Measurements from ENCODE around the gene CELSR1.

The CELSR1 gene

DNA sequence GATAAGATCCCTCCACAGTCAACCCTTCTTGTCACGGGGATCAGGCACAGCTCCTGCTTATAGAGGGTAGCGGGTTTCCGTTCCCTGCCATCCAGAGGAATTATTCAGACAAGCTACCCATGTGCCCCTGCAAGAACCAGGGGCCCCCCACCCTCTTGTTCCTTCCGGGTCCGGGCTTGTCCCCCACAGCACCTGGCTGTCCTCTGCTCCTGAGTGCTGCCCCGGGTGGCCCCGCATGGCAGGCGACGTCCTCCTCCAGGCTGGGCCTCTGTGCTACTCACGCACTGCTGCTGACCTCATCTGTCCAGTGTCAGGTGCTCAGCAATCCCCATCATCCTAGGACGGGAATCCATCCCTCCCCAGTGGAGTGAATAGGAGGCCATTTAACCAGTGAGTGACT is 24.7 kb downstream of the CELSR1 start:
- Histone ChIP-seq H3K4me1 (ENCODE audit: low read length) (peaks cover 5% of the 10 kb centered on the region; the same call in 1 of the 2 replicates), H3K9me3 (ENCODE audit: insufficient read depth, low read length) (no peaks in the 10 kb centered on the region), H4K20me1 (ENCODE audit: insufficient read depth, low read length) (peaks cover 8% of the 10 kb centered on the region; the same call in 1 of the 2 replicates), H3K9ac (ENCODE audit: low read length) (no peak overlapping the region), H3K27ac (ENCODE audit: low read length) (no peak overlapping the region), H3K79me2 (ENCODE audit: low read length) (no peaks in the 10 kb centered on the region), H2AFZ (ENCODE audit: low read depth, low read length) (no peak overlapping the region), H3K4me3 (ENCODE audit: low read length) (no peak overlapping the region), H3K36me3 (replicated peaks; ENCODE audit: low read depth, low read length) (no peaks in the 10 kb centered on the region), H3K4me2 (ENCODE audit: low read length) (no peak overlapping the region), H3K27me3 (ENCODE audit: low read depth, low read length) (peaks cover 40% of the 10 kb centered on the region)
- TF ChIP-seq EZH2phosphoT487 (IDR thresholded peaks at IDR 0.05; ENCODE audit: low read depth), result no peak

DNA sequence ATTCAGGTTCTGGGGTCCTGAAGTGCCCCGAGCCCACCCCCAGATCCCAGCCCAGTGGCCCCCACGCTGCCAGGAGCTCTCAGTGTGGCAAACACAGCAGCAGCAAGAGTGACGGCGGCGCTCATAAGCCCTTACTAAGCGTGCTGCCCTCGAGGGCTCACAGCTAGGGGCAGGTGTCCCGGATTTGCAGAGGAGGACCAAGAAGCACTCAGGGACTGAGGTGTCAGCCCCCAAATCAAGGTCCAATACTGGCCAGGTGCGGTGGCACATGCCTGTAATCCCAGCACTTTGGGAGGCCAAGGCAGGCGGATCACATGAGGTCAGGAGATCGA is 25.4 kb downstream of the CELSR1 start:
- TF ChIP-seq, protein P1, sequence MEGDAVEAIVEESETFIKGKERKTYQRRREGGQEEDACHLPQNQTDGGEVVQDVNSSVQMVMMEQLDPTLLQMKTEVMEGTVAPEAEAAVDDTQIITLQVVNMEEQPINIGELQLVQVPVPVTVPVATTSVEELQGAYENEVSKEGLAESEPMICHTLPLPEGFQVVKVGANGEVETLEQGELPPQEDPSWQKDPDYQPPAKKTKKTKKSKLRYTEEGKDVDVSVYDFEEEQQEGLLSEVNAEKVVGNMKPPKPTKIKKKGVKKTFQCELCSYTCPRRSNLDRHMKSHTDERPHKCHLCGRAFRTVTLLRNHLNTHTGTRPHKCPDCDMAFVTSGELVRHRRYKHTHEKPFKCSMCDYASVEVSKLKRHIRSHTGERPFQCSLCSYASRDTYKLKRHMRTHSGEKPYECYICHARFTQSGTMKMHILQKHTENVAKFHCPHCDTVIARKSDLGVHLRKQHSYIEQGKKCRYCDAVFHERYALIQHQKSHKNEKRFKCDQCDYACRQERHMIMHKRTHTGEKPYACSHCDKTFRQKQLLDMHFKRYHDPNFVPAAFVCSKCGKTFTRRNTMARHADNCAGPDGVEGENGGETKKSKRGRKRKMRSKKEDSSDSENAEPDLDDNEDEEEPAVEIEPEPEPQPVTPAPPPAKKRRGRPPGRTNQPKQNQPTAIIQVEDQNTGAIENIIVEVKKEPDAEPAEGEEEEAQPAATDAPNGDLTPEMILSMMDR (IDR thresholded peaks at IDR 0.05; ENCODE audit: low read depth, low read length), result no peak
- no peak for TF ChIP-seq EZH2phosphoT487 (IDR thresholded peaks at IDR 0.05; ENCODE audit: low read depth)

DNA sequence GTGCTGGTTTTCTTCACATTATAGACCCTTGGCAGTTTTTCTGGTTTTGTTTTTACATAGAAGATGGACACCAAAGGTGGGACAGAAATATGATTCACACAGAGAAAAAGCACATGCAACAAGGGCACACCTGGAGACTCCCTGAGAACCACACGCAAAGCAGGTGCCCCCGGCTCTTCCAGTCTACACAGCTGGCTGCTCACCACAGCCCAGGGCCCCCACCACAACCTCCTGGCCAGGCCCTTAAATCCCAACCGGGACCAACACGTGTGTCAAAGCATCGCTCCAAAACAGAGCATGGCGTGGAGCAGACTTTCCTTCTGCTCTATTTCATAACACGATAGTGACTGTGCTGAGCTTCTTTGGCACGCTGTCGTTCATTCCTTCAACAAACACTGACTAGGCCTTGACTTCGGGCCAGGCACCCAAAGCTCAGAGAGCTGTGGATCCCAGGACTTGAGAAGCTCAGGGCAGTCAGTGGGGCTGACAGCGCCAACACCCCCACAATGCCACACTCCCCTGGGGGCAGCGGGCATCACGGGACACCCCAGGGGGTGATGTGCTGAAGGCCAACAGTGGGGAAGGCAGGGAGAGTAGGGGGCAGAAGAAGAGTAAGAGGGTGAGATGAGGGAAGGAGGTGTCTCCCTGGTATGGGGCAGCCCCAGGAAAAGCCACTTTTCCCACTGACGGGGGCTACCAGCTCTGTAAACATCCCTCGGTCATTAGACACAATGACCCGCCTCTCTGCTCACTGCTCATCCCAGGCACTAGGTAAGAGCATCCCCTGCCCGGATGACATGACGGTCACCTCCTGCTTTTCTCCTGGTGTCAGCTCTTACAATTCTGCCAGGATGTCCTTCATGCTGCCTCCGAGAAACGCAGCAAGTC is 26.0 kb downstream of the CELSR1 start:
- Histone ChIP-seq H3K9ac (ENCODE audit: low read length) (no peak overlapping the region), H3K27ac (ENCODE audit: low read length) (no peak overlapping the region), H4K20me1 (ENCODE audit: insufficient read depth, low read length) (peaks cover 11% of the 10 kb centered on the region; the same call in 1 of the 2 replicates), H3K4me3 (ENCODE audit: low read length) (no peak overlapping the region), H2AFZ (ENCODE audit: low read depth, low read length) (no peak overlapping the region), H3K4me2 (ENCODE audit: low read length) (no peak overlapping the region), H3K27me3 (ENCODE audit: low read depth, low read length) (peaks cover 53% of the 10 kb centered on the region), H3K9me3 (ENCODE audit: insufficient read depth, low read length) (no peaks in the 10 kb centered on the region), H3K79me2 (ENCODE audit: low read length) (no peaks in the 10 kb centered on the region), H3K4me1 (ENCODE audit: low read length) (peaks cover 8% of the 10 kb centered on the region), H3K36me3 (replicated peaks; ENCODE audit: low read depth, low read length) (no peaks in the 10 kb centered on the region)
- TF ChIP-seq EZH2phosphoT487 (IDR thresholded peaks at IDR 0.05; ENCODE audit: low read depth), result no peak
- TF ChIP-seq, protein P1 (IDR thresholded peaks at IDR 0.05; ENCODE audit: low read depth, low read length), result no peak

More for the DNA sequence above, 25.4 kb downstream of the CELSR1 start:
- Histone ChIP-seq H3K36me3 (replicated peaks; ENCODE audit: low read depth, low read length) (no peaks in the 10 kb centered on the region), H4K20me1 (ENCODE audit: insufficient read depth, low read length) (peaks cover 8% of the 10 kb centered on the region; the same call in 1 of the 2 replicates), H3K4me2 (ENCODE audit: low read length) (no peak overlapping the region), H3K4me3 (ENCODE audit: low read length) (no peak overlapping the region), H3K79me2 (ENCODE audit: low read length) (no peaks in the 10 kb centered on the region), H3K9ac (ENCODE audit: low read length) (no peak overlapping the region), H2AFZ (ENCODE audit: low read depth, low read length) (no peak overlapping the region), H3K27me3 (ENCODE audit: low read depth, low read length) (peaks cover 47% of the 10 kb centered on the region), H3K9me3 (ENCODE audit: insufficient read depth, low read length) (no peaks in the 10 kb centered on the region), H3K4me1 (ENCODE audit: low read length) (peaks cover 5% of the 10 kb centered on the region; the same call in 1 of the 2 replicates), H3K27ac (ENCODE audit: low read length) (no peak overlapping the region)

DNA sequence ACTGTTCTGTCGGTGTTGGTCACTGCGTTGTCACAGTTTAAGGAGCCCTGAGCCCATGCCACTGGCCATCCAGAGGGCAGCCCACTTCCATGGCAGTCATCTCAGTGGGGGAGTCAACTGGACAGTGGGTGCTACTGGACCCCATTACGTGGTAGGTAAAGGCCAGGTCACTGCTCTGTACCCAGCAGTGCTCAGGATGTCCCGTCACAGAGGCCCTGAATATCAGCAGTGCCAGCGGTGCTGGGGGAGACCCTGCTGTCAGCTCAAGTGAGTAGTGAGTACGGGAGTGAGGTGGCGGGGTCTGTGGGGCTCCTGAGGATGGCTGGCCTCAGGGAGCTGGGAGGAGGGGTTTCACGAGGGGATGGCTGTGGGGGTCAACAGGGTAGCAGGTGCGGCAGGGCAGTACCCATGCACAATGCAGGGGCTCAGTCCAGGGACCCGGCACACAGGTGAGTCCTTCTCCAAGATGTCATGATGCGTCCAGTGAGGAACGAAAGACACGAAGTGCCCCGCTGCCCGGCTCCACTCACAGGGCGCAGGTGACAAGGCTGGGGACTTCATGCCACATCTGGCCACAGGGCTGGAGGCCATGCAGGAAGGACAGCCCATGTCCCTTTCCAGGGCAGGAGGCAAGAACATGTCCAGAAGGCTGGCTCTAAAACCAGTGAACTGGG is 27.9 kb downstream of the CELSR1 start:
- TF ChIP-seq EZH2phosphoT487 (IDR thresholded peaks at IDR 0.05; ENCODE audit: low read depth), result no peak
- TF ChIP-seq, protein P1 (IDR thresholded peaks at IDR 0.05; ENCODE audit: low read depth, low read length), result no peak
- Histone ChIP-seq H3K4me1 (ENCODE audit: low read length) (peaks cover 18% of the 10 kb centered on the region), H2AFZ (ENCODE audit: low read depth, low read length) (no peak overlapping the region), H3K9me3 (ENCODE audit: insufficient read depth, low read length) (no peaks in the 10 kb centered on the region), H3K4me3 (ENCODE audit: low read length) (no peak overlapping the region), H4K20me1 (ENCODE audit: insufficient read depth, low read length) (peaks cover 11% of the 10 kb centered on the region; the same call in 1 of the 2 replicates), H3K79me2 (ENCODE audit: low read length) (no peaks in the 10 kb centered on the region), H3K27ac (ENCODE audit: low read length) (no peak overlapping the region), H3K27me3 (ENCODE audit: low read depth, low read length) (peaks cover 58% of the 10 kb centered on the region), H3K9ac (ENCODE audit: low read length) (no peak overlapping the region), H3K36me3 (replicated peaks; ENCODE audit: low read depth, low read length) (no peaks in the 10 kb centered on the region), H3K4me2 (ENCODE audit: low read length) (no peak overlapping the region)

Measured in OCI-LY3 (cell line).